ENCODE measurements around the gene HAUS1. TPM values are rescaled to one million over a fixed set of nuclear protein-coding genes. Genes with fewer than 3 reads are reported as not detected.
A peak's percentile ranks its signal among the peaks of the same experiment; 100 is the strongest.

HAUS1 gene
- total RNA-seq, 5 donors from 2014 or later (not counting 1 experiment from before 2014, with no cell fraction given), result 16.3 to 23.2 (median 20.6) TPM

- H3K4me3 Mint-ChIP-seq, result no peak overlapping the region
- no peaks in the 10 kb centered on the region for H3K27me3 ChIP-seq (replicated peaks in 1 of 2; ENCODE audit: control insufficient read depth in 2 of 2, extremely low read depth in 1 of 2, insufficient read depth in 2 of 2, low read length in 1 of 2)
- no peak for DNase-seq
- no peaks in the 10 kb centered on the region for H3K4me1 ChIP-seq (ENCODE audit: control insufficient read depth in 1 of 2, extremely low read depth in 1 of 2, insufficient read depth in 2 of 2, low read length in 2 of 2)
- H3K36me3 Mint-ChIP-seq, result no peaks in the 10 kb centered on the region
- H3K27ac ChIP-seq (ENCODE audit: low read length), result no peak overlapping the region
- no peak for ATAC-seq (replicated peaks in 1 of 4)
- no CpG with 5 or more reads among the region's 1 CpG for WGBS (ENCODE audit: insufficient coverage)
- POLR2A ChIA-PET, result interaction anchor here in 1 of 2 donors (0.6 kb wide), 1 partner anchor 1966 kb away, joined by 3 read pairs; no protein-coding TSS in a partner anchor
- no peak overlapping the region for H3K27ac Mint-ChIP-seq
- no peaks in the 10 kb centered on the region for H3K9me3 Mint-ChIP-seq
- H3K27me3 Mint-ChIP-seq, result no peaks in the 10 kb centered on the region
- no peak overlapping the region for H3K4me3 ChIP-seq (ENCODE audit: control insufficient read depth in 1 of 2, extremely low read depth in 1 of 2, low read length in 1 of 2)
- CTCF ChIA-PET, result interaction anchor here (0.7 to 1.2 kb wide), 4 partner anchors 12 to 372 kb away, joined by 3 to 8 read pairs (median 3); no protein-coding TSS in a partner anchor
- H3K4me1 Mint-ChIP-seq, result peaks cover 6 to 12% (median 11%) of the 10 kb centered on the region in 3 donors
- H3K9me3 ChIP-seq, result no peaks in the 10 kb centered on the region
- H3K36me3 ChIP-seq (ENCODE audit: control insufficient read depth in 2 of 2, extremely low read depth in 1 of 2, insufficient read depth in 1 of 2, low read length in 1 of 2), result no peaks in the 10 kb centered on the region
Measured at GRCh38 chr18:46061796-46062195, 42.4 kb upstream of the HAUS1 start.

- Mint-ChIP-seq H3K4me1 (peaks cover 6 to 14% (median 13%) of the 10 kb centered on the region in 3 donors), H3K36me3 (no peaks in the 10 kb centered on the region)
- POLR2A ChIA-PET, result no interaction called here
Measured at GRCh38 chr18:46062781-46063180, 41.4 kb upstream of the HAUS1 start.

GRCh38 chr18:46067438-46068007, 36.7 kb upstream of the HAUS1 start:
- POLR2A ChIA-PET, result interaction anchor here (0.6 to 0.7 kb wide), 3 partner anchors 34 to 388 kb away, joined by 4 to 8 read pairs (median 6); no protein-coding TSS in a partner anchor
- Histone ChIP-seq H3K4me3 (ENCODE audit: control insufficient read depth in 1 of 2, extremely low read depth in 1 of 2, low read length in 1 of 2) (no peak overlapping the region), H3K27ac (ENCODE audit: low read length) (no peak overlapping the region), H3K36me3 (ENCODE audit: control insufficient read depth in 2 of 2, extremely low read depth in 1 of 2, insufficient read depth in 1 of 2, low read length in 1 of 2) (no peaks in the 10 kb centered on the region), H3K9me3 (no peaks in the 10 kb centered on the region), H3K27me3 (replicated peaks in 1 of 2; ENCODE audit: control insufficient read depth in 2 of 2, extremely low read depth in 1 of 2, insufficient read depth in 2 of 2, low read length in 1 of 2) (peaks cover 0 to 9% of the 10 kb centered on the region in 2 experiments), H3K4me1 (ENCODE audit: control insufficient read depth in 1 of 2, extremely low read depth in 1 of 2, insufficient read depth in 2 of 2, low read length in 2 of 2) (peaks cover 3 to 30% of the 10 kb centered on the region in 2 experiments)
- DNase-seq (no peak), ATAC-seq (replicated peaks in 1 of 4) (no peak)
- Mint-ChIP-seq H3K9me3 (peaks cover 0 to 2% (median 0%) of the 10 kb centered on the region in 3 donors), H3K27me3 (no peaks in the 10 kb centered on the region), H3K27ac (peak overlapping the region; percentile 11 to 36), H3K4me3 (no peak overlapping the region), H3K4me1 (peaks cover 31 to 40% (median 39%) of the 10 kb centered on the region in 3 donors), H3K36me3 (no peaks in the 10 kb centered on the region)
- WGBS (ENCODE audit: insufficient coverage), result 80% methylated on average over 1 of the region's 5 CpGs
- CTCF ChIA-PET, result no interaction called here

More at GRCh38 chr18:46062781-46063180, 41.4 kb upstream of the HAUS1 start:
- H3K9me3 ChIP-seq, result no peaks in the 10 kb centered on the region
- H3K4me3 Mint-ChIP-seq, result no peak overlapping the region
- H3K4me3 ChIP-seq (ENCODE audit: control insufficient read depth in 1 of 2, extremely low read depth in 1 of 2, low read length in 1 of 2), result no peak overlapping the region
- WGBS (ENCODE audit: insufficient coverage), result 88% methylated on average over 4 of the region's 5 CpGs
- no peak overlapping the region for H3K27ac ChIP-seq (ENCODE audit: low read length)
- no peak overlapping the region for H3K27ac Mint-ChIP-seq
- H3K36me3 ChIP-seq (ENCODE audit: control insufficient read depth in 2 of 2, extremely low read depth in 1 of 2, insufficient read depth in 1 of 2, low read length in 1 of 2), result no peaks in the 10 kb centered on the region
- ATAC-seq (replicated peaks in 1 of 4), result no peak
- no peaks in the 10 kb centered on the region for H3K4me1 ChIP-seq (ENCODE audit: control insufficient read depth in 1 of 2, extremely low read depth in 1 of 2, insufficient read depth in 2 of 2, low read length in 2 of 2)
- no peaks in the 10 kb centered on the region for H3K27me3 ChIP-seq (replicated peaks in 1 of 2; ENCODE audit: control insufficient read depth in 2 of 2, extremely low read depth in 1 of 2, insufficient read depth in 2 of 2, low read length in 1 of 2)
- DNase-seq, result no peak
- CTCF ChIA-PET, result no interaction called here
- peaks cover 0 to 2% (median 0%) of the 10 kb centered on the region in 3 donors for H3K9me3 Mint-ChIP-seq
- H3K27me3 Mint-ChIP-seq, result no peaks in the 10 kb centered on the region

GRCh38 chr18:46068763-46069162, 35.4 kb upstream of the HAUS1 start:
- peaks cover 0 to 2% (median 0%) of the 10 kb centered on the region in 3 donors for H3K9me3 Mint-ChIP-seq
- H3K4me1 ChIP-seq (ENCODE audit: control insufficient read depth in 1 of 2, extremely low read depth in 1 of 2, insufficient read depth in 2 of 2, low read length in 2 of 2), result peaks cover 5 to 41% of the 10 kb centered on the region in 2 experiments
- no peak overlapping the region for H3K4me3 Mint-ChIP-seq
- peaks cover 43 to 48% (median 48%) of the 10 kb centered on the region in 3 donors for H3K4me1 Mint-ChIP-seq
- no peak for DNase-seq
- no peaks in the 10 kb centered on the region for H3K27me3 Mint-ChIP-seq
- ChIA-PET POLR2A (no interaction called here), CTCF (interaction anchor here in 1 of 2 donors (1.1 kb wide), 1 partner anchor 107 kb away, joined by 4 read pairs; no protein-coding TSS in a partner anchor)
- peaks cover 0 to 12% of the 10 kb centered on the region in 2 experiments for H3K27me3 ChIP-seq (replicated peaks in 1 of 2; ENCODE audit: control insufficient read depth in 2 of 2, extremely low read depth in 1 of 2, insufficient read depth in 2 of 2, low read length in 1 of 2)
- peak overlapping the region in 1 of 2 donors; percentile 71 for H3K27ac Mint-ChIP-seq
- H3K27ac ChIP-seq (ENCODE audit: low read length), result no peak overlapping the region
- no peaks in the 10 kb centered on the region for H3K9me3 ChIP-seq
- WGBS (ENCODE audit: insufficient coverage), result 11% methylated on average over 1 of the region's 1 CpG
- no peaks in the 10 kb centered on the region for H3K36me3 ChIP-seq (ENCODE audit: control insufficient read depth in 2 of 2, extremely low read depth in 1 of 2, insufficient read depth in 1 of 2, low read length in 1 of 2)
- ATAC-seq (replicated peaks in 1 of 4), result no peak
- no peaks in the 10 kb centered on the region for H3K36me3 Mint-ChIP-seq
- no peak overlapping the region for H3K4me3 ChIP-seq (ENCODE audit: control insufficient read depth in 1 of 2, extremely low read depth in 1 of 2, low read length in 1 of 2)

GRCh38 chr18:46069524-46069923, 34.7 kb upstream of the HAUS1 start:
- no peaks in the 10 kb centered on the region for H3K27me3 Mint-ChIP-seq
- peak overlapping the region in 1 of 3 donors; percentile 84 for H3K4me3 Mint-ChIP-seq
- DNase-seq (no peak), ATAC-seq (replicated peaks in 1 of 4) (no peak)
- POLR2A ChIA-PET, result interaction anchor here in 1 of 2 donors (0.6 kb wide), 1 partner anchor 733 kb away, joined by 6 read pairs; no protein-coding TSS in a partner anchor
- Histone ChIP-seq H3K4me3 (ENCODE audit: control insufficient read depth in 1 of 2, extremely low read depth in 1 of 2, low read length in 1 of 2) (no peak overlapping the region), H3K27me3 (replicated peaks in 1 of 2; ENCODE audit: control insufficient read depth in 2 of 2, extremely low read depth in 1 of 2, insufficient read depth in 2 of 2, low read length in 1 of 2) (peaks cover 0 to 12% of the 10 kb centered on the region in 2 experiments), H3K4me1 (ENCODE audit: control insufficient read depth in 1 of 2, extremely low read depth in 1 of 2, insufficient read depth in 2 of 2, low read length in 2 of 2) (peaks cover 5 to 41% of the 10 kb centered on the region in 2 experiments), H3K27ac (ENCODE audit: low read length) (no peak overlapping the region), H3K9me3 (no peaks in the 10 kb centered on the region), H3K36me3 (ENCODE audit: control insufficient read depth in 2 of 2, extremely low read depth in 1 of 2, insufficient read depth in 1 of 2, low read length in 1 of 2) (no peaks in the 10 kb centered on the region)
- peak overlapping the region; percentile 33 to 71 for H3K27ac Mint-ChIP-seq
- WGBS (ENCODE audit: insufficient coverage), result 100% methylated on average over 1 of the region's 4 CpGs
- H3K9me3 Mint-ChIP-seq, result peaks cover 0 to 2% (median 0%) of the 10 kb centered on the region in 3 donors
- H3K36me3 Mint-ChIP-seq, result no peaks in the 10 kb centered on the region
- CTCF ChIA-PET, result interaction anchor here in 1 of 2 donors (1.1 kb wide), 1 partner anchor 107 kb away, joined by 4 read pairs; no protein-coding TSS in a partner anchor
- H3K4me1 Mint-ChIP-seq, result peaks cover 47 to 48% (median 47%) of the 10 kb centered on the region in 3 donors

GRCh38 chr18:46070232-46070631, 34.0 kb upstream of the HAUS1 start:
- H3K9me3 ChIP-seq, result no peaks in the 10 kb centered on the region
- Mint-ChIP-seq H3K27me3 (no peaks in the 10 kb centered on the region), H3K4me1 (peaks cover 45 to 47% (median 46%) of the 10 kb centered on the region in 3 donors), H3K4me3 (peak overlapping the region; percentile 75 to 84 (median 75)), H3K27ac (peak overlapping the region in 1 of 2 donors; percentile 77), H3K9me3 (peaks cover 0 to 2% (median 0%) of the 10 kb centered on the region in 3 donors), H3K36me3 (no peaks in the 10 kb centered on the region)
- H3K27me3 ChIP-seq (replicated peaks in 1 of 2; ENCODE audit: control insufficient read depth in 2 of 2, extremely low read depth in 1 of 2, insufficient read depth in 2 of 2, low read length in 1 of 2), result peaks cover 0 to 12% of the 10 kb centered on the region in 2 experiments
- peaks cover 5 to 41% of the 10 kb centered on the region in 2 experiments for H3K4me1 ChIP-seq (ENCODE audit: control insufficient read depth in 1 of 2, extremely low read depth in 1 of 2, insufficient read depth in 2 of 2, low read length in 2 of 2)
- 100% methylated on average over 3 of the region's 6 CpGs for WGBS (ENCODE audit: insufficient coverage)
- H3K36me3 ChIP-seq (ENCODE audit: control insufficient read depth in 2 of 2, extremely low read depth in 1 of 2, insufficient read depth in 1 of 2, low read length in 1 of 2), result no peaks in the 10 kb centered on the region
- CTCF ChIA-PET, result no interaction called here
- no peak overlapping the region for H3K27ac ChIP-seq (ENCODE audit: low read length)
- DNase-seq (no peak), ATAC-seq (replicated peaks in 1 of 4) (no peak)
- H3K4me3 ChIP-seq (ENCODE audit: control insufficient read depth in 1 of 2, extremely low read depth in 1 of 2, low read length in 1 of 2), result no peak overlapping the region
- POLR2A ChIA-PET, result no interaction called here
